HG03565 (cell line): ENCODE results near the gene TMEM221.
A peak's percentile ranks its signal among the peaks of the same experiment; 100 is the strongest.

Experiments
- ATAC-seq: cut with Tn5 transposase; IDR thresholded peaks from one replicate; pipeline ENCODE4 v1.9.1; 2021; ENCODE audit warnings: mild to moderate bottlenecking, moderate library complexity; ENCODE audit not compliant: unreplicated experiment

TMEM221 gene

DNA sequence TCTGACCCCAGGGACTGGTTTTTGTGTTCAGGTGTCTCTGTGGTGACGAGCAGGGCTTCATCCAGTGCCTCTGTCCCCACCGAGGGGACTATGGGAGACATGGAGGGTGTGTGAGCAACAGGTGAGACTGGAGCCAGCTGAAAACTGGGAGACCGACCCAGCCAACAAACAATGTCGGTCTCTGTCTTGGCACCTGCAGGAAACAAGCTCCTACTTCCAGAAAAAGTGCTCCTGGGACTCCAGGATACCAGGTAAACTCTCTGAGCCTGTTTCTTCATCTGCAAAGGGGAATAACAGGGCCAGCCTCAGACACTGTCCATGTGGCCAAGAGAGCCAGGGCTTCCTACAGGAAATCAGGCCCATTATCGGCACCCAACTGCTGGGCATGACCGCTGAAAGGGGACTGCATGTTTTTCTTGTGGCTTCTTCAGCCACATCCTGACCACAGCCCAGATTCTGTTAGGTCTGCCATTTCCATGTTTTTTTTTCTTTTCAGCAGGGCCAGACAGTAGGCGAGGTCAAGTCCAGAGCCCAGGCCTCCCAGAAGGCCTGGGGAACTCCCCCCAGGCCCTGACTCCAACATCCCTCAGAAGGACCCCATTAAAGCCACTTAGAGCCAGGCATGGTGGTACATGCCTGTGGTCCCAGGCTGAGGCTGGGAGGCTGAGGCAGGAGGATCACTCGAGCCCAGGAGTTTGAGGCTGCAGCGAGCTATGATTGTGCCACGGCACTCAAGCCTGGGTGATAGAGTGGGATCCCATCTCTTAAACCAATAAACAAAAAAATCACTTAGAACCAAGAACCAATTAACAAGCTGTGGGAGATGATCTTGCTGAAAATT is 42.2 kb downstream of the TMEM221 start:
- ATAC-seq, result peak; percentile 12

DNA sequence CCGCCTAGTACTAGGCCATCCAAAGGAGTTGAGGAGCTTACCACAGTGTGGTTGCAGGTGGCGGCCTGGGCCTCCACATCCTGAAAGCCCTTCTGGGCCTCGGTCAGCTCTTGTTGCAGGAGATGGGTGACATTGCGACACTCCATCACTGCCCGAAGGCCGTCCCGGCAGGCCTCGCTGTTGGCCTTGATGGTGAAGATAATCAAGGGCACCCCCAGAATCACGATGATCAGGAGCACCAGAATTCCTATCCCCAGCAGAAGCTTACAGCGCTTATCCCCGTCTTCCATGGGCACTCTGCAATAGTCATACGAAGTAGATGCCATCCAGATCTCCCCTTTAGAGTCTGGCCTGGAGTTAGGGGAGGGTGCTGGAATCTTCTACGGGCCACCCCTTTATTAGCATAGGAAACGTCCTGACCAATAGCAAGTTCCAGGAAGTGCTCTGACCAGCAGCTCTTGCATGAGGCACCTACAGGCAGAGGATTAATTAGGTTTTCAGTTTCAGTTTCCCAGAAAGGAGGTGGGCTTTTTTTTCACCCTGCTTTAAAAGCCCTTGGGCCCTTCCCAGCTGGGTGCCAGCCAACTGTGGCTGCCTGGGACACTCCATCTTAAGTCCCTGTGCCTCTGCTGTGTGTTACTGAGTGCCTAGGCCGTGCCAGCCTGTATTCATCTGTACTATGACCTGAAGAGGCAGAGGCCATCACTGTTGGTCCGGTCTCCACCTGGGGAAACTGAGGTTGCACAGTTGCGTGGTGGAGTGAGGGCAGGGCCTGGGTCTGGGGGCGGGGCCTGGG is 43.0 kb downstream of the TMEM221 start, which contains the start of gene BST2:
TSS of gene BST2 (minus strand) at position 381 of the 796 bp plus-strand sequence. CDS start at position 326, 55 bp downstream.
- peak; percentile 60 for ATAC-seq

DNA sequence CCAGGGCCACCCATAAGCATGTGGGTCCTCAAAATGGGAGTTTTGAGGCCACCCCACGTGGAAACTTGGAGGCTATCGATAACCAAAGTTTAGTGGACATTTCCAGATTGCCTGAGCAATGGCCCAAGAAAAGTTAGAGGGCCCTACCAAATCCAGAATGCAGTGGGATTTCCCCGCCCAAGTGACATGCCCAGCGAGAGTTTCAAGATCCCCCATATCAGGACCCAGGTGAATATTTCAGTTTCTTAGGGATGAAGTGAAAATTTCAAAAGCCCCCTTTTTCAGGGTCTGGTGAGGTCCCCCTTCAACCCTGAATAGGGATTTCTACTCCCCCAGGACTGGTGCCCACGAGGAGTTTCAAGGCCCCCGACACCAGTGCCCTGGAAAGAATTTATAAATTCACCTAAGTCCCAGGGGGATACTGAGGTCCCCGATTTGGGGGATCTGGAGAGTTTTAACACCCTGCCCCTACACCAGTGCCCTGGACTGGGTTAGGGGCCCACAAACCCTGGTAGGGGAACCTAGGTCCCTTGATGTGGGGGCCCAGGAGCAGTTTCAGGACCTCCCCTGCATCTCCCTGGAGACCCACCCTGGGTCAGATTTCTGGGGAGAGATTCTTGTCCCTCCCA is 43.7 kb downstream of the TMEM221 start:
- ATAC-seq, result no peak

DNA sequence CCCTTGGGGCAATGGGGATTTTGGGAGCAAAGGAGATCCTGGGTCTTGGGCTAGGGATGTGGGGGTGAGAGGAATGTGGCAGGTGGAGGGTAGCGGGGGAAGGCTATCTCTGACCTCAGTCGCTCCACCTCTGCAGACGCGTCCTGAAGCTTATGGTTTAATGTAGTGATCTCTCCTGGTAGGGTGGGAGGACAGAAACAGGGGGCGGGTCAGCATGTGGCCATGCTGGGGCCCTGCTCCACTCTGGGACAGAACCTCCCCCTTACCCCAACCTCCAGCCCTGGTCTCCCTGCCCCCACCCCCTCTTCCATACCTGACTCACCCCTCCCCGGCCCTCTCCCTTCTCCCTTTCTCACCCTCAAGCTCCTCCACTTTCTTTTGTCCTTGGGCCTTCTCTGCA is 44.5 kb downstream of the TMEM221 start:
- ATAC-seq, result no peak

DNA sequence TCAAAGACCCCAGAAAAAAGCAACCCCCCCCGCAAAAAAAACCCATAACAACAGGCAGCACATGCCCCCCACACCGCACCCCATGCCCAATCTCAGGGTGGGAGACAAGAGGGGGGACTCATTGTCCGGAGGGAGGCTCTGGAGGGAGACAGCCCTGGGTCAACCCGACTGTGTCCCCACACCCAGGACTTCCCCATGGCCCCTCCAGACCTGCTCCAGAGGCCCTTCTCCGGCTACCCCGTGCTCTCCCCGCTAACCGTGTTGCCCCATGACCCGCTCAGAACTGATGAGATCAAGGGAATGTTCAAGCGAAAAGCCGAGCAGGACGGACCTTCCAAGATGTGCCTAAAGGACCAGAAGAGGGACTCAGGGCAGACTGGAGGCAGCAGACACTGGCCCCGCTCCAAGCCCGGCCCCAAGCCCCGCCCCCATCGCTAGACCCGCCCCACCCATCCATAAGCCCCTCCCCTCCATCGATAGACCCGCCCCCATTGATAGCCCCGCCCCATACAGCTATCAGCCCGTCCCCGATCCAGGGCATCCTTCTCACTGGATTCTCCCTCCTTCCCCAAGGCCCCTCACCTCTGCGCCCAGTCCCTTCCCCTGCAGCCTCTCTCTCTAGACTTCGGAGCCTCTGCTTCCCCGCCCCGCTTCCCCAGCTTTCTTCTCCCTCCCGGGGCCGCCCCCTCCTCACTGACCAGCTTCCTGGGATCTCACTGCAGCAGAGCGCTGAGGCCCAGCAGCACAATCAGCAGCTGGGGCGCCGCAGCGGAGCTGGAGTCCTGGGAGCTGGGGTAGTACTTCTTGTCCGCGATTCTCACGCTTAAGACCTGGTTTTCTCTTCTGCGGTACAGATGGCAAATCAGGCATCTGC is 45.2 kb downstream of the TMEM221 start:
- ATAC-seq, result no peak

DNA sequence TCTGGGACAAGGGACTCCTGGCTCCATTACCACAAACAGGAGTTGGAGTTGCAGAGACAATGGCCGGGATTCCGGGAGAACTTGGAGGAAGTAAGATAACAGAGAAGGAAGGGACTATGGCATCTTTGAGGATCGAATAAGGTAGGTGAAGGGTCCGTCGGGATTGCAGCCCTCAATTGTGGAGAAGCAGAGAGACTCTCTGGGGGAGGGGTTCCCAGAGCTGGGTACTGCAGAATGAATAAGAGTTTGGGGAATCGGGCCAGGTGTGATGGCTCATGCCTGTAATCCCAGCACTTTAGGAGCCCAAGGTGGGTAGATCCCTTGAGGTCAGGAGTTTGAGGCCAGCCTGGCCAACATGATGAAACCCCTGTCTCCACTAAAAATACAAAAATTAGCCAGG is 46.8 kb downstream of the TMEM221 start:
- ATAC-seq, result no peak

DNA sequence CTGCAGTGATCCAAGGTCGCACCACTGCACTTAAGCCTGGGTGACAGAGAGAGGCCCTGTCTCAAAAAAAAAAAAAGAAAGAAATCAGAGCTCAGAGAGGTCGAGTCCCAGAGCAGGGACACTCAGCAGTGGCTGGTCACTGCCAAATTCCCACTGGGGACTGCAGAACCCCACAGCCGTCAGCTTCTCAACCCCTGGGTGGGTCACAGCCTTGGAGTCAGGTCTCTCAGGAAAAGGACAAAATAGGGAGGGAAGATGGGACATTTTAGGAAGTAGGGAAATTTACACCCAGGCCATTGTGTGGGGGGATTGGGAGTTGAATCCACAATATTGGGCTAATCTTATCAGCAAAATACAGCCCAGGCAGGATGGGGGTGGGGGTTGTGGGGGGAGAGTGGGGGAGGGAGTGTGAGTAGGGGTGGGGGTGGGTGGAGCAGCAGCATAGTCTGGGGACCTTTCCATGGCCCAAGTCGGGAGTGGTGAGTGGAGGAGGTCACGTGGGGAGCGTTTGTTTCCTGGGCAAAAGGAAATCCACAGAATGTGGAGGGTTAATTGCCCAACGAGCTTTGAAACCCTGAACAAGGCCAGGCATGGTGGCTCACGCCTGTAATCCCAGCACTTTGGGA is 49.5 kb downstream of the TMEM221 start:
- no peak for ATAC-seq

DNA sequence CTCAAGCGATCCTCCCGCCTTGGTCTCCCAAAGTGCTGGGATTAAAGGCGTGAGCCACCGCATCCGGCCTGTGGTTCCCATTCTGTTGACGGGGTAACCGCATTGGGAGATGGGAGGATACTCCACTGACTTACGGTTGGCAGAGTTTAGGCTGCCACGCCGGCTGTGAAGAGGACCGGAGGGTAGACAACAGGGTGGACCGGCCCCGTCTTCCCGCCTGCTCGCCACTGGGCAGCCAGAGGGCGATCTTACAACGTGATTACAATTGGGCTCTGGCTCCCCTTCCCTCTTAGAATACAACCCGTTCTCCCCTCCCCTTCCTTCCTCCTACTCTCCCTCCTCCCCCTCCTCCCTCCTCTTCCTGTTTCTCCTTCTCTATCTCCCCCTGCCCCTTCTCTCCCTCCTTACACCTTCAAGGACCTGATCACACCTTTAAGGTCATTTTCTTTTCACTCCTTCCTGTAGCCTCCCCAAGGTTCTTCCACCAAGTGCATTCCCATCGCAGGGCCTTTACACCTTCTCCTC is 53.5 kb downstream of the TMEM221 start:
- no peak for ATAC-seq

DNA sequence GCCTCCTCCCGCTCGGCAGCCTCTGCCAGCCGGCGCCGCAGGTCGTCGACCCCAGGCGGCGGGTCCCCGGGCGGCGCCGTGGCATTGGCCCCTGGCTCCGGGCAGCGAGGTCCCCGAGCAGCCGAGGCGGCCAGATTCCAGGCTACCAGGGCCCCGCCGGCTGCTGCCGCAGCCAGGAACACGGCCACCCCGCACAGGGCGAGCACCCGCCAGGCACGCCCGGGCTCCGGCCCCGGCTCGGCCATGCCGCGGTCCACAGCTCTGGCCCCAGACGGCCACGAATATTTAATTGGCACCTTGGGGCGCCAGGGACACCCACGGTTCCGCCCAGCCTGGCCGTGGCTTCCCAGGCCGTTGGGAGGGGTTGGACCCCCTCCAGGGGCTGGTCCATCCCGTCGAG is 54.6 kb downstream of the TMEM221 start, which contains the start of gene CCDC194:
TSS of gene CCDC194 (minus strand) at position 283 of the 400 bp plus-strand sequence. CDS start at position 245, 38 bp downstream.
- no peak for ATAC-seq

DNA sequence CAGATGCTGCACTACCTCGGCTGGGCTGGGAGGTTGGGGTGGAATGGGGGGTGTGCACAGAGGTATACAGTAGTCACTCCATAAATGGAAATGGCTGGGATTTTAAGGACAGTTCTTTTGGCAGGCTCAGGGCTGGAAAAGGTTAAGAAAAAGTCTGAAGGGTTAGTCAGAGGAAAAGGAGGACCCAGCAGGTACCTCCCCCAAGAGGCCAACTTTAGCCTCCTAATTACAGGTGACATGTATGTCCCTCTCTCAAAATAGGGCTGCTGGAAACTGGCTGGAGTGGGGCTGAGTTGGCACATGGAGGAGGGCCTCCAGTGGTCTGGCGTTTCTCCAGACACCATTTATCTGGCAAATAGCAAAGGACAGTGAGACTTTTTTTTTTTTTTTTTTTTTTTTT is 55.5 kb downstream of the TMEM221 start:
- ATAC-seq, result no peak

DNA sequence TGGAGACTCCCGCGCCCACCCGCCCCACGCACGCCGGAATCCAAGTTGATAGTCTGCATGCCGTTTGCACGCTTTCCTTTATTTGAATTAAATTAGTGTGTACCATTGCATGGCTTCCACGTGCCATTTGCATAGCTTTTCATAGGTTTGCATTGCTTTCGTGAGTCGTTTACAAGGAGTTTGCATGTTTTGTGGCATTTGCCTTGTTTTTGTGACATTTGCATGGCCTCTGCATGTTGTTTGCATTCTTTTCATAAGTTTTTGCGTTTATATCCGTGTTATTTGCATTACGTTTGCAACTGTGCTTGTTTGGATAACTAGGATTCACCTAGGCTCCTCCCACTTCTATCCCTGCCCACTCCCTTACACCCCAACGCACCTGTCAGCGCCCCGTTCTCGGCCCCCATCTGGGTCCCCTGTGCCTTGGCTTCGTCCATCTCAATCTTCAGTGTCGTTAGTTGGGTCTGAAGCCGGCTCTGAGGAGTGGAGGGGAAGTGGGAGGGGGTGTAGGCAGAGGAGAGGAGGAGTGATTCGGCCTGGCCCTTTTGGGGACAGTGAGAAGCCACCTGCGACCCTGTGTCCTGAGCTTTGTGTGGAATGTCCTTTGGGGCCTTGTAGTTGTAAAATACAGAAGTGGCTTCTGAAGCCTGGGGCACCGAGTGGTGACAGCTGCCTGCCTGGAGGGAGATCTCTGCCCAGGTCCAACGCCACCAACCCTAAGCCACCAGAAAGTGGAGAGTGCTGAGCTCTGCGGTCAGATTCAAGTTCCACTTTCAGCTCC is 56.9 kb downstream of the TMEM221 start:
- no peak for ATAC-seq

DNA sequence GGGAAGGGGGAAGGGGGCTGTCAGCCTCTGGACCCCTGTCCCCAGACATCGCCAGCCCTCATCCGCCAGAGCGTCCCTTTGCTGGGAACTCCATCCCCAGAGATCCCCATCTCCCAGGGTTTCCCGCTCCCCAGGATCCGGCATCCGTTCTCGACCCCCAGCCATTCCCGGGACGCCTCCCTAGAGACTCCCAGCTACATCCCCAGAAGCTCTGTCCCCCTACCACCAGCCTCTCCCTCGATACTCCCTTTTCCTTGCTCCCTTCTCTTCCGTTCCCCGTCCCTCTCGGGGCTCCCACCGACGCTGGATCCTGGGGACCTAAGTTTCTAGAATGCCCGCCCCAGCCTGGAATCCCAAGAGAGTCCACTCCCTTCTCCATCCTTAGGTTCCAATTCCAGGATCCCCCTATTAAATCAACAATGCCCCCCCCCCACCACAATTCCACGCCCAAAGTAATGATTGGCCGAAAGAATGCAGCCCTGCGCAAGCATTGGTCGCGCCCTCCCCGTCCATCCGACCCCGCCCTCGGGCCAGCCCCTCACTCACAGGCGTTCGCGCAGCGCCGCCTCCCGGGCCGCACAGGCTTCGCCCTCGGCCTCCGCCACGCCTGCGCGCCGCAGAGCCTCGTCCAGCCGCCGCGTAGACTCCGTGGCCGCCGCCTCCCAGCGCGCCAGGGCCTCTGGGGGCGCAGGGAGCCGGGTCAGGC is 57.6 kb downstream of the TMEM221 start:
- ATAC-seq, result peak; percentile 88

DNA sequence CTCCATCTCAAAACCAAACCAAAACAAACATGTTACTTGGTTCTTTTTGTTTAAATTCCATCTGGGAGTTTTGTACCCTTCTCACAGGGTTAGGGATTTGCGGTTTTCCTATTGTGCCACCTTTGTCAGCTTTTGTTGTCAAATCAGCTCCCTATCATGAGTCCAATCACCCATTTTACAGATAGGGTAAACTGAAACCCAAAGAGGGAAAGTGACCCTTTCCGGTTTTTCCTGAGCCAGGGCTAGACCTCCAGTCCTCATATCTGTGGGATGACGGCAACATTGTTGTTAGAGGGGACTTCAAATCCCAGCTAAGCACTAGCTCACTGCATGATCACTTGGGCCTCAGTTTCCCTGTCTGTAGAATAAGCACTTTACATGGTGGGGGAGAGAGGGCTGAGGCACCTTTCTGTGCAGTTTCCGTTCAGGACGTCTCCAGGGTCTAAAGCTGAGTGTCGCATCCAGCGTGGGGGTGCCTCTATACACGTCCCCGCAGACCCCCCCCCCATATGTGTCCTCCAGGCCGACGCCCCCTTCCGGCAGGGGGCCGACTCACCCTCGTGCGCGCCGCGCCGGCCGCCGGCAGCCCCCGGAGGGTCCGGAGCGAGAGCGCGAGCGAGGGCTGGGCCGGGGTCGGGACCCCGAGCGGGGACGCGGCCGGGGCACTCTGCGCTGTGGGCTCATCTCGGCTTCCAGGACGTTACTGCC is 58.4 kb downstream of the TMEM221 start:
- no peak for ATAC-seq

DNA sequence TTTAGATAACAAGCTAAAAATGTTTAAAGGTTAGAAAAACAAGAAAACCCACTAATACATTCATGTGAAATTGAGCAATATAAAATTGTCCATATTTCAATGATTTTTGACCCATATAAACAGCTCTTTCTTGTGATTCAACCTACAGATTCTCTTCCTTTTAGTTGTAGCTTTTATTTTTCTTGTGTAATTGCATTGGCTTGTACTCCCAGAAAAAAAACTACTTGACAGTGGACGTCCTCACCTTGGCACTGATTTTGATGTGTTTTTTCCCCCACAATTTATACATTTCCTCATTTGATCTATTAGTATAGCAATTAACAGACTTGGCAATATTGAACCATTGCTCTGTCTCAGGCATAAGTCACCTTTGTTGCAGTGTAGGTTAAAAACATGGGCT is 59.2 kb downstream of the TMEM221 start:
- ATAC-seq, result no peak

DNA sequence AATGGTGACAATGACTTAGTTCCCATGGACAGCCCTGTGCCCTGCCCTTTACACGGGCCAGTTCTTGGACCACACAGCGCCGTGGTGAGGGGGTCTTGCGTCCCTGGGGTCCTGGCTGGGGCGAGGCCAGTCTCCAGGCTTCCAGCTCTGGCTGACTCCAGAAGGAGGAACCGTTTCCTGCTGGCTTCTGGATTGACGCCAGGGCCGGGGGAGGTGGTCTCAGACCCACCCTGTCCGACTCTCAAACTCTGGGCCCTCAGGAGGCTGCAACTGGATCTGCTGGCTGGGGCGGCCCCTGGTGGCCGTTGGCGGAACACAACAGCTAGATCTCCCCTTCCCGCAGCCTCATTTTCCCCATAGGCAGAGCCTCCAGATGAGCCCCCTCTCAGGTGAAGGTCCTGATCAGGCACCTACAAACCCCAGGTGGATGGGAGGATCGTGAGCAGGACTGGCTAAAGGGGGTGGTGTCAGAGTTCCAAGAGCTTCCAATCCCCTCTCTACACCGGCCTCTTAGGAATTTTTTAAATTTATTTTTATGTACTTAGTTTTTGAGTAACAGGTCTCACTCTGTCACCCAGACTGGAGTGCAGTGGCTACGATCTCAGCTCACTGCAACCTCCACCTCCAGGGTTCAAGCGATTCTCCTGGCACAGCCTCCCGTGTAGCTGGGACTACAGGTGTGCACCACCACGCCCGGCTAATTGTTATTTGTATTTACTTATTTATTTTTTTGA is 62.4 kb downstream of the TMEM221 start:
- no peak for ATAC-seq
